ENCODE results near the gene TIMP3. TPM values are rescaled to one million over a fixed set of nuclear protein-coding genes. Genes with fewer than 3 reads are reported as not detected.

TIMP3 gene
- polyA plus RNA-seq, 3 donors: not detected

DNA sequence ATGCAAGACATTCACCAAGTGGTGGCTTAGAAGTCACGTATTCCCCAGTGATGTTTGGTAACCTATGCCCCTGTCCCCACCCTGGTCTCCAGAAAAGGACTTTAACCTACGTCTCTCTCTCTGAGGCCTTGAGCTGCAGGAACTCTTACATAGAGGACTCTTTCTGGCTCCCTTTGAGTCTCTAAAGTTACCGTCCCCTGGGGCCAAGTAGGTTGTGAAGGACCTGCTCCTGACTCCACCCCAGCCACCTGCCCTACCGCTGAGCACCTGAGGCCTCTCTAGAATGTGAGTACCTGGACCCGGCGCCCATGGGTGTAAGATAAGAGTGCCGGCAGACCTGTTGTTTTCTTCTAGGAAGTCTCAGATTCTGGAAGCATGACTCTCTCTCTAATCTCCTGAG, 95.4 kb downstream of the TIMP3 start:
- no peaks in the 10 kb centered on the region for H3K4me1 ChIP-seq (ENCODE audit: control insufficient read depth in 1 of 2, insufficient read depth in 2 of 2, low read length in 2 of 2)
- intact Hi-C loops (cut with micrococcal nuclease): no loop called here
- no peak for TF ChIP-seq CTCF (IDR thresholded peaks at IDR 0.05)

DNA sequence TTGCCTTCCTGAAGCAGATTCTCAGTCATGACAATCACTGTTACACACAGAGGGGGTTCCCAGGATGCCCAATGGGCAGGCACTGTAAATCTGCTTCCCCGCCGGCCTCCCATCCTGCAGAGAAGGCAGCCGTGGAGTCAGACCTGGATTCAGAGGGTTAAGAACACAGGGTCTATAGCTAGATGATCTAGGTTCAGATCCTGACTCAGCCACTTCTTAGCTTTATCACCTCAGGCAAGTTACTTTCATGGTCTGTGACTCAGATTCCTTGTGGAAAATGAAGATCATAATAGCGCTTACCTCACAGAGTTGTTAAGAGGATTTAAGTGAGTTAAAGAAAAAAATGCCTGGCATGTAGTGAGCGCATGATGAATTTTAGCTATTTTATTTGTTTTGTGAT, 95.9 kb downstream of the TIMP3 start:
- peaks cover 5% of the 10 kb centered on the region for H3K4me1 Mint-ChIP-seq
- no peaks in the 10 kb centered on the region for H3K36me3 Mint-ChIP-seq
- H3K27me3 Mint-ChIP-seq (ENCODE audit: low read depth in 3 of 3): peaks cover 0 to 2% (median 0%) of the 10 kb centered on the region in 3 donors
- H2AFZ ChIP-seq (ENCODE audit: insufficient read depth, low read depth, low read length, poor library complexity, severe bottlenecking): no peak overlapping the region
- no peak overlapping the region for H3K4me2 ChIP-seq (replicated peaks; ENCODE audit: extremely low read depth, low read length, poor library complexity, severe bottlenecking)
- H3K9me3 ChIP-seq (replicated peaks in 1 of 2; ENCODE audit: control insufficient read depth in 1 of 2, insufficient read depth in 1 of 2, low read length in 2 of 2): no peaks in the 10 kb centered on the region
- no peak overlapping the region for H3K4me3 Mint-ChIP-seq
- intact Hi-C loops (cut with micrococcal nuclease): no loop called here
- no peaks in the 10 kb centered on the region for H3K79me2 ChIP-seq (ENCODE audit: insufficient read depth, low read length)
- H3K4me1 ChIP-seq (ENCODE audit: control insufficient read depth in 1 of 2, insufficient read depth in 2 of 2, low read length in 2 of 2): no peaks in the 10 kb centered on the region
- no peak overlapping the region for H3K4me3 ChIP-seq (replicated peaks in 1 of 3; ENCODE audit: low read depth in 2 of 3, low read length in 3 of 3)
- H3K9ac ChIP-seq (ENCODE audit: insufficient read depth, low read length, poor library complexity, severe bottlenecking): no peak overlapping the region
- TF ChIP-seq CTCF (IDR thresholded peaks at IDR 0.05): no peak
- no peaks in the 10 kb centered on the region for H3K36me3 ChIP-seq (replicated peaks in 1 of 2; ENCODE audit: control insufficient read depth in 1 of 2, insufficient read depth in 2 of 2, low read length in 2 of 2)
- H3K27ac Mint-ChIP-seq: no peak overlapping the region
- no peak for DNase-seq
- no peaks in the 10 kb centered on the region for H4K20me1 ChIP-seq (ENCODE audit: insufficient read depth, low read length)
- no peak overlapping the region for H3K27ac ChIP-seq (ENCODE audit: low read depth in 1 of 2, low read length in 2 of 2)
- WGBS (ENCODE audit: insufficient coverage): 92% methylated on average over 3 of the region's 5 CpGs
- no peaks in the 10 kb centered on the region for H3K27me3 ChIP-seq (ENCODE audit: control insufficient read depth in 2 of 2, insufficient read depth in 2 of 2, low read length in 2 of 2)
- peaks cover 0 to 5% (median 0%) of the 10 kb centered on the region in 7 donors for H3K9me3 Mint-ChIP-seq

More for the DNA sequence above, 95.4 kb downstream of the TIMP3 start:
- no peak overlapping the region for H3K4me3 ChIP-seq (replicated peaks in 1 of 3; ENCODE audit: low read depth in 2 of 3, low read length in 3 of 3)
- no peaks in the 10 kb centered on the region for H3K79me2 ChIP-seq (ENCODE audit: insufficient read depth, low read length)
- H3K27ac ChIP-seq (ENCODE audit: low read depth in 1 of 2, low read length in 2 of 2): no peak overlapping the region
- H3K9ac ChIP-seq (ENCODE audit: insufficient read depth, low read length, poor library complexity, severe bottlenecking): no peak overlapping the region
- Mint-ChIP-seq H3K27me3 (ENCODE audit: low read depth in 3 of 3) (peaks cover 0 to 2% (median 0%) of the 10 kb centered on the region in 3 donors), H3K4me3 (no peak overlapping the region), H3K4me1 (peaks cover 5% of the 10 kb centered on the region), H3K9me3 (peaks cover 0 to 5% (median 0%) of the 10 kb centered on the region in 7 donors), H3K27ac (peak overlapping the region in 1 of 7 donors; percentile 45), H3K36me3 (no peaks in the 10 kb centered on the region)
- no peak overlapping the region for H3K4me2 ChIP-seq (replicated peaks; ENCODE audit: extremely low read depth, low read length, poor library complexity, severe bottlenecking)
- no peaks in the 10 kb centered on the region for H3K36me3 ChIP-seq (replicated peaks in 1 of 2; ENCODE audit: control insufficient read depth in 1 of 2, insufficient read depth in 2 of 2, low read length in 2 of 2)
- no peaks in the 10 kb centered on the region for H4K20me1 ChIP-seq (ENCODE audit: insufficient read depth, low read length)
- no peak overlapping the region for H2AFZ ChIP-seq (ENCODE audit: insufficient read depth, low read depth, low read length, poor library complexity, severe bottlenecking)
- WGBS (ENCODE audit: insufficient coverage): 75% methylated on average over 2 of the region's 7 CpGs
- H3K9me3 ChIP-seq (replicated peaks in 1 of 2; ENCODE audit: control insufficient read depth in 1 of 2, insufficient read depth in 1 of 2, low read length in 2 of 2): no peaks in the 10 kb centered on the region
- no peak for DNase-seq
- no peaks in the 10 kb centered on the region for H3K27me3 ChIP-seq (ENCODE audit: control insufficient read depth in 2 of 2, insufficient read depth in 2 of 2, low read length in 2 of 2)
